Tongue (tissue), 2 donors: ENCODE results near the gene PES1. TPM values are rescaled to one million over a fixed set of nuclear protein-coding genes. Genes with fewer than 3 reads are reported as not detected.
"Not testable (repeated sequence)": the region's sequence is repeated elsewhere in the genome, so short reads cannot be mapped to it uniquely, and the experiment has no call there.

ENCODE experiments used
- DNase-seq: peaks from one replicate; pipeline ENCODE4 v3.0.0-alpha.2; 2015
- total RNA-seq: library from RNA; depleted of rRNA; stranded (reverse); fragments of >200 nt; gene quantifications from one replicate; pipeline ENCODE4 v1.2.3, GENCODE V29; 2014

The PES1 gene
- total RNA-seq, 1 donor from 2014 or later = 34.2 TPM

GRCh38 chr22:30607939-30608338 is 16.2 kb upstream of the PES1 start:
- DNase-seq = no peak

- no peak for DNase-seq
These were observed 15.7 kb upstream of the PES1 start for GRCh38 chr22:30607300-30607930.

GRCh38 chr22:30606455-30607299 is 15.0 kb upstream of the PES1 start, which contains the start of gene TCN2:
TCN2 (plus strand) TSS chr22:30607174; CDS start chr22:30607332, 158 bp downstream.
- DNase-seq = peak; percentile 84

GRCh38 chr22:30605449-30606110 is 13.9 kb upstream of the PES1 start:
- DNase-seq = peak; percentile 24

- DNase-seq = no peak
These were observed 13.0 kb upstream of the PES1 start for GRCh38 chr22:30604723-30605122.

- DNase-seq = no peak
These were observed 12.1 kb upstream of the PES1 start for GRCh38 chr22:30603801-30604200.

- peak; percentile 15 for DNase-seq
These were observed 10.3 kb upstream of the PES1 start for GRCh38 chr22:30602049-30602448.

- no peak for DNase-seq
These were observed 9.8 kb upstream of the PES1 start for GRCh38 chr22:30601464-30601863.

- DNase-seq = no peak
These were observed 9.2 kb upstream of the PES1 start for GRCh38 chr22:30600921-30601320.

GRCh38 chr22:30598986-30599385 is 7.3 kb upstream of the PES1 start:
- DNase-seq = no peak

- no peak for DNase-seq
These were observed 5.2 kb upstream of the PES1 start for GRCh38 chr22:30596886-30597285.

- DNase-seq = no peak
These were observed 4.5 kb upstream of the PES1 start for GRCh38 chr22:30596199-30596598.

GRCh38 chr22:30592360-30592713 is 627 bp upstream of the PES1 start:
- DNase-seq = not testable (repeated sequence)

- DNase-seq = no peak
These were observed 521 bp downstream of the PES1 start for GRCh38 chr22:30591191-30591587.

GRCh38 chr22:30586414-30586813 is 5.3 kb downstream of the PES1 start:
- no peak for DNase-seq

- DNase-seq = no peak
These were observed 7.3 kb downstream of the PES1 start for GRCh38 chr22:30584441-30584840.

GRCh38 chr22:30582788-30583545 is 8.7 kb downstream of the PES1 start:
- DNase-seq = no peak

- no peak for DNase-seq
These were observed 9.7 kb downstream of the PES1 start for GRCh38 chr22:30582051-30582450.

- no peak for DNase-seq
These were observed 10.8 kb downstream of the PES1 start for GRCh38 chr22:30580896-30581295.

- no peak for DNase-seq
These were observed 13.2 kb downstream of the PES1 start for GRCh38 chr22:30578481-30578880.

- no peak for DNase-seq
These were observed 15.9 kb downstream of the PES1 start for GRCh38 chr22:30575859-30576258.

- peak; percentile 79 for DNase-seq
These were observed 16.6 kb downstream of the PES1 start for GRCh38 chr22:30574997-30575671.
